22Rv1 (cell line): Measurements from ENCODE around the gene EAPP.
A peak's percentile ranks its signal among the peaks of the same experiment; 100 is the strongest.
"Not testable (repeated sequence)": the region's sequence is repeated elsewhere in the genome, so short reads cannot be mapped to it uniquely, and the experiment has no call there.

Experiments used
- H3K27ac ChIP-seq: fragments of 450-650 bp; 2 replicates; pipeline ENCODE4 v1.5.1; 2017
- CTCF ChIP-seq: fragments of 450-650 bp; IDR thresholded peaks from 2 replicates; pipeline ENCODE4 v1.5.1; 2017; ENCODE audit warnings: mild to moderate bottlenecking
- ZFX ChIP-seq: fragments of 450-650 bp; IDR thresholded peaks from 2 replicates; pipeline ENCODE4 v1.6.1; 2017; ENCODE audit warnings: antibody characterized with exemption, borderline replicate concordance

EAPP gene

GRCh38 chr14:34562776-34563150 is 23.3 kb upstream of the EAPP start:
- peak overlapping the region; percentile 17; the same call in 1 of the 2 replicates for H3K27ac ChIP-seq
- TF ChIP-seq ZFX: no peak
- TF ChIP-seq CTCF: no peak

- H3K27ac ChIP-seq: peak overlapping the region; percentile 17; the same call in 1 of the 2 replicates
Measured at GRCh38 chr14:34562037-34562775, 22.7 kb upstream of the EAPP start.

DNA sequence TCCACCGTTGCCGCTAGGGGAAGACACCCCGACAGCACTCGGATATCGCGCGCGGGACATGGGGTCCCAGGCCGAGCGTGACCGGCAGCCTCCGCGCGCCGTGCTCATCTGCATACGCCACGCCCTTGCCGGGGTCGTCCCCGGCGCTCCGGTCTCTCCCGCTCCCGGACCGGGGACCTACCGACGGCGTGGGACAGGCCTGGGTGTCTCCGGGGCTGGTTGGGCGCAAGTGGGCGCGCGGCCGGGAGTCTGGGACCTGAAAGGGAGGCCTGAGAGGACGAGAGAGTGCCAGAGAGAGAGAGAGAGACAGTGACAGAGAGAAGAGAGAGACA is 17.0 kb upstream of the EAPP start:
- not testable (repeated sequence) for H3K27ac ChIP-seq

DNA sequence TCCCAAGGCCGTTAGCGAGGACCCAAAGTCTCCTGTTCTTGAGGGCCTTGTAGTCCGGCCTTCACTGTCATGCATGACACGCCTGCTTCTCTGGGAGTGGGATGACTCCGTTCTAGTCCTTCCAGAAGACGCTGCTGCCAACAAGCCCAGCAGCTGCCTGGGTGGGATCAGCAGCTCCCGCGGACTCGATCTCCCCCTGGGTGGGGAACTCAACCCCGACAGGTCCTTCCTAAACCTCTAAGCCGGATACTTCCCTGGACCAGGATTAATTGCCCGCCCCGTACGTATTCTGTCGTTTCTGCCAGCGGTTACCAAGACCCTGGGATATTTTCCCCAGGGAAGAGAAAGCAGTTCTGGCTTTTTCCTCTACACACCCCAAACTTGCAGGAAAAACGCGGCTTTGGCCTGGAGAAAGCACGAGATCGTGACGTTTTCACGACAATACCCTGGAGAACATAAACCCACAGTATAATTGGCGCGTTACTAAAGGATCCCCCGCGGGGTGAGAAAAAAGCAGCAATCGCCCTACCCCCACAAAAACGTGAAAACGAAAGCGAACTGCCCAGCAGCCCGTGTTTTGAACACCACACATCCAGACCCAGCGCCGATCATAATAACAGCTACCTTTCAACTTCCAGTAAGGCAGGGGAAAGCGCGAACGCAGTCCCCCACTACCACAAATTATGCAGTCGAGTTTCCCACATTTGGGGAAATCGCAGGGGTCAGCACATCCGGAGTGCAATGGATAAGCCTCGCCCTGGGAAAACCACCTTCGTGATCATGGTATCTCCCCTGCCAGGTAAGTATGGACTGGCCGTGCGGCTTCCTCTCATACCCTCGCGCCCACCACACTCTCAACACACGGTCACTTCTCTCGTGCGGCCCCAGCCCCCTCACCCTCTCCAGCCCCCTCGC is 16.3 kb upstream of the EAPP start:
- H3K27ac ChIP-seq: peak overlapping the region; percentile 86

GRCh38 chr14:34554540-34555250 is 15.2 kb upstream of the EAPP start:
- TF ChIP-seq ZFX (no peak), CTCF (no peak)
- peak overlapping the region; percentile 86 for H3K27ac ChIP-seq

DNA sequence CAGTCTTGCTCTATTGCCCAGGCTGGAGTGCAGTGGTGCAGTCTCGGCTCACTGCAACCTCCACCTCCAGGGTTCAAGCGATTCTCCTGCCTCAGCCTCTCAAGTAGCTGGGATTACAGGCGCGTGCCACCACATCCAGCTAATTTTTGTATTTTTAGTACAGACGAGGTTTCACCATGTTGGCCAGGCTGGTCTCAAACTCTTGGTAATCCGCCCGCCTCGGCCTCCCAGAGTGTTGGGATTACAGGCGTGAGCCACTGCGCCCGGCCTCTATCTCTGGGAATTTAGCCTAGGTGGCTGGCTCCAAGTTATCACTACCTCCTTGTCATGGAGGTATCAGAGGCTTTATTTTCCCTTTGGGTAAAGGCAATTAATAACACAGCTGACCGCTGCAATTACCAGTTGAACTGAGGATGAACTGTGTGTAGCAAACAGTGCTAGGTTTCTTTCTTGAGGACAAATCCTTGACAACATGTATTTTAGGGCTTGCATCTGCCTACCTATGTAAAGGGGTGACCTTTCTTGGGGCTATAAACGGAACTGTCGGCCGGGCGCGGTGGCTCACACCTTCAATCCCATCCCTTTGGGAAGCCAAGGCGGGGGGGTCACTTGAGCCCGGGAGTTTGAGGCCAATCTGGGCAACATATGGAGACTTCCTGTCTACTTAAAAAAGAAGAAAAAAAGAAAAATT is 9.9 kb upstream of the EAPP start:
- peak overlapping the region; percentile 81 for H3K27ac ChIP-seq

DNA sequence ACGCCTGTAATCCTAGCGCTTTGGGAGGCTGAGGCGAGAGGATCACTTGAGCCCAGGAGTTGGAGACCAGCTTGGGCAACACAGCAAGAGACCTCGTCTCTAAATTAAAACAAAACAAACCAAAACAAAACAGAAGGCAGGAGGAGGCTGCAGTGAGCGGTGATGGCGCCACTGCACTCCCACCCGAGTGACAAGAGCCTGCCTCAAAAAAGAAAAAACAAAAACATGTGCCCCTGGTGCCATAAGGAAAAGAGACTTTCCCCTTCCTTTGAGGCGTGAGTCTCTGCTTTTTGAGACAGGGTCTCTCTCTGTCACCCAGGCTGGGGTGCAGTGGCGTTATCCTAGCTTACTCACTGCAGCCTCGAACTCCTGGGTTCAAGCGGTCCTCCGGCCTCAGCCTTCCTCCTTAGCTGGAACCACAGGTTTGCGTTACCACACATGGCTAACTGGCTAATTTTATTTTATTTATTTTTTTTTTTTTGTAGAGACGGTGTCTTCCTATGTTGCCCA is 9.0 kb upstream of the EAPP start:
- peak overlapping the region; percentile 81 for H3K27ac ChIP-seq
- no peak for TF ChIP-seq ZFX
- no peak for TF ChIP-seq CTCF

- H3K27ac ChIP-seq: peak overlapping the region; percentile 81
Measured at GRCh38 chr14:34547136-34547520, 7.6 kb upstream of the EAPP start.

- H3K27ac ChIP-seq: not testable (repeated sequence)
Measured at GRCh38 chr14:34546272-34547135, 7.0 kb upstream of the EAPP start.

- peak overlapping the region; percentile 73 for H3K27ac ChIP-seq
Measured at GRCh38 chr14:34540181-34541059, 919 bp upstream of the EAPP start.
